ENCODE measurements around the gene GOT2. TPM values are rescaled to one million over a fixed set of nuclear protein-coding genes. Genes with fewer than 3 reads are reported as not detected.
"Not testable (repeated sequence)": the region's sequence is repeated elsewhere in the genome, so short reads cannot be mapped to it uniquely, and the experiment has no call there.

The GOT2 gene
- total and polyA plus RNA-seq, 5 donors: 245 to 329 (median 313) TPM

GRCh38 chr16:58679763-58680162 is 54.4 kb downstream of the GOT2 start:
- no peak for ATAC-seq
- DNase-seq: no peak
- H3K9me3 ChIP-seq (ENCODE audit: control insufficient read depth, low read length): no peaks in the 10 kb centered on the region
- no peaks in the 10 kb centered on the region for H3K27me3 ChIP-seq (ENCODE audit: control insufficient read depth, insufficient read depth)
- peaks cover 6% of the 10 kb centered on the region for H3K4me1 ChIP-seq (ENCODE audit: control insufficient read depth, insufficient read depth, low read length)
- no peak overlapping the region for H3K27ac ChIP-seq (ENCODE audit: low read length)
- intact Hi-C loops (cut with DNase I): loop anchor here (5.0 to 10.0 kb wide), 3 partner anchors 55 to 78 kb away; partner anchors contain the start of gene GOT2 (in 2 of the 4)
- 90% methylated on average over 16 of the region's 16 CpGs for WGBS
- H3K4me3 ChIP-seq (ENCODE audit: low read length): no peak overlapping the region

- peaks cover 4% of the 10 kb centered on the region for H3K4me1 ChIP-seq (ENCODE audit: control insufficient read depth, insufficient read depth, low read length)
- H3K4me3 ChIP-seq (ENCODE audit: low read length): no peak overlapping the region
- 62% methylated on average over 3 of the region's 3 CpGs for WGBS
- H3K27me3 ChIP-seq (ENCODE audit: control insufficient read depth, insufficient read depth): no peaks in the 10 kb centered on the region
- ATAC-seq (peak; percentile 10 to 40), DNase-seq (no peak)
- no peaks in the 10 kb centered on the region for H3K9me3 ChIP-seq (ENCODE audit: control insufficient read depth, low read length)
- no peak overlapping the region for H3K27ac ChIP-seq (ENCODE audit: low read length)
- intact Hi-C loops (cut with DNase I): loop anchor here in 2 of 4 donors (10.0 kb wide), 2 partner anchors 56 to 76 kb away; partner anchors contain the start of gene GOT2 (in 1 of the 2)
Measured at GRCh38 chr16:58678716-58679115, 55.4 kb downstream of the GOT2 start.

GRCh38 chr16:58678269-58678668 is 55.8 kb downstream of the GOT2 start:
- Histone ChIP-seq H3K27me3 (ENCODE audit: control insufficient read depth, insufficient read depth) (no peaks in the 10 kb centered on the region), H3K27ac (ENCODE audit: low read length) (no peak overlapping the region), H3K4me3 (ENCODE audit: low read length) (no peak overlapping the region), H3K4me1 (ENCODE audit: control insufficient read depth, insufficient read depth, low read length) (peaks cover 2% of the 10 kb centered on the region), H3K9me3 (ENCODE audit: control insufficient read depth, low read length) (no peaks in the 10 kb centered on the region)
- no peak for ATAC-seq
- DNase-seq: no peak
- intact Hi-C loops (cut with DNase I): loop anchor here in 2 of 4 donors (10.0 kb wide), 2 partner anchors 57 to 77 kb away; partner anchors contain the start of gene GOT2 (in 1 of the 2)
- 96% methylated on average over 4 of the region's 4 CpGs for WGBS

DNA sequence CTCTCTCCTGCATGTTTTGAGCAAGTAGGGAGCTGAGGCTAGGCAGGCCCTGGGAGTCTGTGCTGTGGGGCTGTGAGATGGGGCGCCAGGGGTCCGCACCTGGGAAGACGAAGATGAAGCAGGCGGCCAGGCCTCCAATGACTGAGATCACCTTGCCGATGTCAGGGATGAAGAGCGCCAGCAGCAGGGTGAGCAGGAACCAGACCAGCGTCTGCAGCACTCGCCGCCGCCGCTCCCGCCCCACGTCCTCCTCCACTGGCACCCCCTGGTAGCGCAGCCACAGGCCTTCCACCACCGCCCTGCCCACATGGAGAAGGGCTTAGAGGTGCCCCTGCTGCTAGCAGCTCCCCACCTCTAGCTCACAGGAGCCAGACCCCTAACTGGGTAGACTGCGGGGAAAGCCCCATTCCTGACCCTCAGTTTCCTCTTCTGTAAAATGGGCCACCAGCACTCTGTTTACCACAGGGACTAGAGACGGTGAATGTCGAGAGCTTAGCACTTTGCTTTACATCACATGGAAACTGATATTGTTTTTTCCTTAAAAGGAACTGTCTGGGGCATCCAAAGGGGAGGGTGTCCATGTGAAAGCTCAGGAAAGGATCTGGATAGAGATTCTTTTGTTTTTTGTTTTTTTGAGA is 63.1 kb downstream of the GOT2 start:
- no peak overlapping the region for H3K27ac ChIP-seq (ENCODE audit: low read length)
- no peak overlapping the region for H3K4me3 ChIP-seq (ENCODE audit: low read length)
- no peaks in the 10 kb centered on the region for H3K4me1 ChIP-seq (ENCODE audit: control insufficient read depth, insufficient read depth, low read length)
- no peaks in the 10 kb centered on the region for H3K9me3 ChIP-seq (ENCODE audit: control insufficient read depth, low read length)
- ATAC-seq (no peak), DNase-seq (no peak)
- intact Hi-C loops (cut with DNase I): loop anchor here in 2 of 4 donors (10.0 kb wide), 2 partner anchors 64 to 84 kb away; partner anchors contain the start of gene GOT2 (in 1 of the 2)
- no peaks in the 10 kb centered on the region for H3K27me3 ChIP-seq (ENCODE audit: control insufficient read depth, insufficient read depth)
- 95% methylated on average over 18 of the region's 18 CpGs for WGBS

- no peaks in the 10 kb centered on the region for H3K4me1 ChIP-seq (ENCODE audit: control insufficient read depth, insufficient read depth, low read length)
- H3K9me3 ChIP-seq (ENCODE audit: control insufficient read depth, low read length): no peaks in the 10 kb centered on the region
- H3K27ac ChIP-seq (ENCODE audit: low read length): no peak overlapping the region
- no peaks in the 10 kb centered on the region for H3K27me3 ChIP-seq (ENCODE audit: control insufficient read depth, insufficient read depth)
- no peak overlapping the region for H3K4me3 ChIP-seq (ENCODE audit: low read length)
- intact Hi-C loops (cut with DNase I): loop anchor here in 2 of 4 donors (10.0 kb wide), 2 partner anchors 65 to 85 kb away; partner anchors contain the start of gene GOT2 (in 1 of the 2)
- DNase-seq: no peak
- no peak for ATAC-seq
Measured at GRCh38 chr16:58670177-58670576, 63.9 kb downstream of the GOT2 start.

DNA sequence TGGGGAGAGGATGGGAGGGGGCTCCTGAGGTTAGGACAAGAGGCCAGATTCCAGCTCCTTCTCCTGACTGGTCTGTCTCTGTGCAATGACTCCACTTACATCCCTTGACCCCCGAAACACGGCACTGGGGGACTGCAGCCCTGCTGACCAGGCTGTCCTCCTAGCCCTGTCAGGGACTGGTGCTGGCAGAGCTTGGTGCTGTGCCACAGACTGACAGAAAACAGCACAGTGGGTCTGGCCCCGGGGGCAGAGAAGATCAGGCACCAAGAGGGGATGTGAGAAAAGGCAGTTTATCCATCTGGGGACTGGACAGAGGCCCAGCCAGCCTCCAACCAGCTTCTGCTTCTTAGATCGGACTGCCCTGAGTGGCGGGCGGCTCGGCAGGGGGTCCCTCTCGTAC is 68.9 kb downstream of the GOT2 start:
- Histone ChIP-seq H3K27ac (ENCODE audit: low read length) (no peak overlapping the region), H3K9me3 (ENCODE audit: control insufficient read depth, low read length) (no peaks in the 10 kb centered on the region), H3K4me1 (ENCODE audit: control insufficient read depth, insufficient read depth, low read length) (no peaks in the 10 kb centered on the region), H3K4me3 (ENCODE audit: low read length) (no peak overlapping the region), H3K27me3 (ENCODE audit: control insufficient read depth, insufficient read depth) (no peaks in the 10 kb centered on the region)
- intact Hi-C loops (cut with DNase I): loop anchor here in 2 of 4 donors (10.0 kb wide), 2 partner anchors 150 to 330 kb away; partner anchors contain the start of gene SETD6 (in 2 of the 2)
- ATAC-seq: no peak
- WGBS: 76% methylated on average over 8 of the region's 8 CpGs
- no peak for DNase-seq

- Histone ChIP-seq H3K27me3 (ENCODE audit: control insufficient read depth, insufficient read depth) (no peaks in the 10 kb centered on the region), H3K4me1 (ENCODE audit: control insufficient read depth, insufficient read depth, low read length) (no peaks in the 10 kb centered on the region), H3K9me3 (ENCODE audit: control insufficient read depth, low read length) (no peaks in the 10 kb centered on the region), H3K4me3 (ENCODE audit: low read length) (no peak overlapping the region), H3K27ac (ENCODE audit: low read length) (no peak overlapping the region)
- peak; percentile 91 to 93 for ATAC-seq
- peak; percentile 45 to 66 (median 53) for DNase-seq
- 37% methylated on average over 12 of the region's 12 CpGs for WGBS
- intact Hi-C loops (cut with DNase I): loop anchor here in 2 of 4 donors (10.0 kb wide), 2 partner anchors 147 to 327 kb away; partner anchors contain the start of gene SETD6 (in 2 of the 2)
Measured at GRCh38 chr16:58661199-58661830, 72.8 kb downstream of the GOT2 start.

- not testable (repeated sequence) for DNase-seq; H3K4me3 ChIP-seq (ENCODE audit: low read length); H3K27me3 ChIP-seq (ENCODE audit: control insufficient read depth, insufficient read depth); H3K27ac ChIP-seq (ENCODE audit: low read length); H3K4me1 ChIP-seq (ENCODE audit: control insufficient read depth, insufficient read depth, low read length); ATAC-seq; H3K9me3 ChIP-seq (ENCODE audit: control insufficient read depth, low read length)
- intact Hi-C loops (cut with DNase I): loop anchor here in 2 of 4 donors (10.0 kb wide), 2 partner anchors 145 to 325 kb away; partner anchors contain the start of gene SETD6 (in 2 of the 2)
- 85% methylated on average over 11 of the region's 11 CpGs for WGBS
Measured at GRCh38 chr16:58659911-58660310, 74.2 kb downstream of the GOT2 start.

DNA sequence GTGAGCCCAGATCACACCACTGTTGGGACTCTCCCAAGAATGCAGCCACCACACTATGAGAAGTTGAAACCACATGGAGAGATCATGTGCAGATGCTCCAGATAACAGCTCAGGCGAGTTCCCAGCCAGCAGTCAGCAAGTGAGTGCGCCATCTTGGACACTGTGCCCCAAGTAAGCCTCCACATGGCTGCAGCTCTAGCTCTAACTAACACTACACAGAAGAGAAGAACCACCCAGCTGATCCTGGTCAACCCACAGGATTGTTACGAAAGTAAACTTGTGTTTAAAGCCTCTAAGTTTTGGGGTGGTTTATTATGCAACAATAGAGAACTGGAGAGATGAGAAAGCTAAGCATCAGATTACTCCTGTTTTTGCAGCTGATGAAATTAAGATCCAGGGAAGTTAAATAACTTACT is 75.3 kb downstream of the GOT2 start:
- WGBS: 81% methylated on average over 3 of the region's 3 CpGs
- Histone ChIP-seq H3K27ac (ENCODE audit: low read length) (no peak overlapping the region), H3K4me1 (ENCODE audit: control insufficient read depth, insufficient read depth, low read length) (no peaks in the 10 kb centered on the region), H3K27me3 (ENCODE audit: control insufficient read depth, insufficient read depth) (no peaks in the 10 kb centered on the region), H3K4me3 (ENCODE audit: low read length) (no peak overlapping the region), H3K9me3 (ENCODE audit: control insufficient read depth, low read length) (no peaks in the 10 kb centered on the region)
- no peak for DNase-seq
- no peak for ATAC-seq
- intact Hi-C loops (cut with DNase I): no loop called here
